ENCODE measurements around the gene TMEM198. TPM values are rescaled to one million over a fixed set of nuclear protein-coding genes. Genes with fewer than 3 reads are reported as not detected.

TMEM198 gene
- total RNA-seq, 1 donor = 1.1 TPM

GRCh38 chr2:219581346-219581745, 37.5 kb downstream of the TMEM198 start:
- Histone ChIP-seq H4K20me1 (ENCODE audit: insufficient read depth, low read length) (no peaks in the 10 kb centered on the region), H3K4me1 (ENCODE audit: insufficient read depth, low read length) (no peaks in the 10 kb centered on the region), H3K36me3 (ENCODE audit: insufficient read depth, low read length) (no peaks in the 10 kb centered on the region), H3K27me3 (ENCODE audit: insufficient read depth, low read length) (peaks cover 38% of the 10 kb centered on the region), H3K79me2 (ENCODE audit: insufficient read depth, low read length) (no peaks in the 10 kb centered on the region), H2AFZ (ENCODE audit: low read length) (no peak overlapping the region), H3K27ac (ENCODE audit: low read depth, low read length) (no peak overlapping the region), H3K4me2 (ENCODE audit: insufficient read depth, low read length) (no peak overlapping the region), H3K9me3 (ENCODE audit: low read depth, low read length) (no peaks in the 10 kb centered on the region), H3K4me3 (ENCODE audit: insufficient read depth, low read length) (no peak overlapping the region)
- TF ChIP-seq, protein P1, sequence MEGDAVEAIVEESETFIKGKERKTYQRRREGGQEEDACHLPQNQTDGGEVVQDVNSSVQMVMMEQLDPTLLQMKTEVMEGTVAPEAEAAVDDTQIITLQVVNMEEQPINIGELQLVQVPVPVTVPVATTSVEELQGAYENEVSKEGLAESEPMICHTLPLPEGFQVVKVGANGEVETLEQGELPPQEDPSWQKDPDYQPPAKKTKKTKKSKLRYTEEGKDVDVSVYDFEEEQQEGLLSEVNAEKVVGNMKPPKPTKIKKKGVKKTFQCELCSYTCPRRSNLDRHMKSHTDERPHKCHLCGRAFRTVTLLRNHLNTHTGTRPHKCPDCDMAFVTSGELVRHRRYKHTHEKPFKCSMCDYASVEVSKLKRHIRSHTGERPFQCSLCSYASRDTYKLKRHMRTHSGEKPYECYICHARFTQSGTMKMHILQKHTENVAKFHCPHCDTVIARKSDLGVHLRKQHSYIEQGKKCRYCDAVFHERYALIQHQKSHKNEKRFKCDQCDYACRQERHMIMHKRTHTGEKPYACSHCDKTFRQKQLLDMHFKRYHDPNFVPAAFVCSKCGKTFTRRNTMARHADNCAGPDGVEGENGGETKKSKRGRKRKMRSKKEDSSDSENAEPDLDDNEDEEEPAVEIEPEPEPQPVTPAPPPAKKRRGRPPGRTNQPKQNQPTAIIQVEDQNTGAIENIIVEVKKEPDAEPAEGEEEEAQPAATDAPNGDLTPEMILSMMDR (IDR thresholded peaks at IDR 0.05; ENCODE audit: extremely low read depth, low read depth, low read length) = no peak
- DNase-seq (ENCODE audit: insufficient read length, low spot score, missing footprints) = no peak

GRCh38 chr2:219591091-219591490, 47.3 kb downstream of the TMEM198 start:
- Histone ChIP-seq H3K27me3 (ENCODE audit: insufficient read depth, low read length) (peaks cover 12% of the 10 kb centered on the region), H3K4me3 (ENCODE audit: insufficient read depth, low read length) (no peak overlapping the region)
- TF ChIP-seq, protein P1 (IDR thresholded peaks at IDR 0.05; ENCODE audit: extremely low read depth, low read depth, low read length) = no peak

DNA sequence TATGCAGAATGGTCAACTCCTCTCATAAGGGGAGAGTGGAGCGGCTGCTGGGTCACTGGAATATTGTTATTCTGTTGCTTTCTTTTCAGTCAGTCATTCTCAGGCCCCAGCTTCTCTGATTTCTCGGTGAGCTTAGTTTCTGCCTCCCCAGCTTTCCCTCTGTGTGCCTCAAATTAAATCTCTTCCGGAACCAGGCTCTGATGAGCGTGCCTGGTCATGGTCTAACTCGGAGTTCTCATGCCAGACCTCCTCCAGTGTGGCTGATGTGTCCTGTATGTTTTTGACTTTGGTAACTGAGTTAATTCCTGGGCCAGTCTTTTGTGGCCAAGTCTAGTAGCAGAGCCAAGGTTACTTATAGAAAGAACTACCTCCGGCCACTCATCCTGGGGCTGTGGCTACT, 48.9 kb downstream of the TMEM198 start:
- Histone ChIP-seq H3K9me3 (ENCODE audit: low read depth, low read length) (no peaks in the 10 kb centered on the region), H3K36me3 (ENCODE audit: insufficient read depth, low read length) (no peaks in the 10 kb centered on the region), H2AFZ (ENCODE audit: low read length) (peak overlapping the region; percentile 70), H3K4me2 (ENCODE audit: insufficient read depth, low read length) (no peak overlapping the region), H3K79me2 (ENCODE audit: insufficient read depth, low read length) (no peaks in the 10 kb centered on the region), H4K20me1 (ENCODE audit: insufficient read depth, low read length) (no peaks in the 10 kb centered on the region), H3K4me3 (ENCODE audit: insufficient read depth, low read length) (no peak overlapping the region), H3K4me1 (ENCODE audit: insufficient read depth, low read length) (peaks cover 11% of the 10 kb centered on the region), H3K27me3 (ENCODE audit: insufficient read depth, low read length) (no peaks in the 10 kb centered on the region), H3K27ac (ENCODE audit: low read depth, low read length) (no peak overlapping the region)
- TF ChIP-seq, protein P1 (IDR thresholded peaks at IDR 0.05; ENCODE audit: extremely low read depth, low read depth, low read length) = no peak
- DNase-seq (ENCODE audit: insufficient read length, low spot score, missing footprints) = no peak

More at GRCh38 chr2:219591091-219591490, 47.3 kb downstream of the TMEM198 start:
- Histone ChIP-seq H3K36me3 (ENCODE audit: insufficient read depth, low read length) (no peaks in the 10 kb centered on the region), H3K9me3 (ENCODE audit: low read depth, low read length) (no peaks in the 10 kb centered on the region), H3K79me2 (ENCODE audit: insufficient read depth, low read length) (no peaks in the 10 kb centered on the region), H2AFZ (ENCODE audit: low read length) (no peak overlapping the region), H3K4me1 (ENCODE audit: insufficient read depth, low read length) (no peaks in the 10 kb centered on the region), H3K4me2 (ENCODE audit: insufficient read depth, low read length) (no peak overlapping the region), H4K20me1 (ENCODE audit: insufficient read depth, low read length) (no peaks in the 10 kb centered on the region), H3K27ac (ENCODE audit: low read depth, low read length) (no peak overlapping the region)
- no peak for DNase-seq (ENCODE audit: insufficient read length, low spot score, missing footprints)

DNA sequence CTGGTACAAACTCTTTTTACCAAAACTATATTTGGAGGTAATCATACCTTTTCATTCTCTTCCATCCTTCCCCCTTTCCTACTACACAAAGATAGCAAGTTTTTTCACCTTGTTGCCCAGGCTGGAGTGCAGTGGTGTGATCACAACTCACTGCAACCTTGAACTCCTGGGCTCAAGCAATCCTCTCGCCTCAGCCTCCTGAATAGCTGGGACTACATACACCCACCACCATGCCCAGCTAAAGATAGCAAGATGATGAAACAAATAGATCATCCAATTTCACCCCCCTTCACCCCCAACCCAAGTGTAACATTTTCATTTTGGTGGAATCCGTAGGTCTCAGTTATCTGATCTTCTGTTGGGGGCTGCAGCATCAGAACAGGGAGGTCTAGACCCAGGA, 49.3 kb downstream of the TMEM198 start:
- H3K4me3 ChIP-seq (ENCODE audit: insufficient read depth, low read length) = no peak overlapping the region
- no peak overlapping the region for H3K4me2 ChIP-seq (ENCODE audit: insufficient read depth, low read length)
- no peaks in the 10 kb centered on the region for H4K20me1 ChIP-seq (ENCODE audit: insufficient read depth, low read length)
- H3K9me3 ChIP-seq (ENCODE audit: low read depth, low read length) = no peaks in the 10 kb centered on the region
- H3K27ac ChIP-seq (ENCODE audit: low read depth, low read length) = no peak overlapping the region
- no peak for DNase-seq (ENCODE audit: insufficient read length, low spot score, missing footprints)
- H2AFZ ChIP-seq (ENCODE audit: low read length) = no peak overlapping the region
- peaks cover under 1% of the 10 kb centered on the region for H3K79me2 ChIP-seq (ENCODE audit: insufficient read depth, low read length)
- TF ChIP-seq, protein P1 (IDR thresholded peaks at IDR 0.05; ENCODE audit: extremely low read depth, low read depth, low read length) = no peak
- peaks cover 11% of the 10 kb centered on the region for H3K4me1 ChIP-seq (ENCODE audit: insufficient read depth, low read length)
- H3K36me3 ChIP-seq (ENCODE audit: insufficient read depth, low read length) = no peaks in the 10 kb centered on the region
- no peaks in the 10 kb centered on the region for H3K27me3 ChIP-seq (ENCODE audit: insufficient read depth, low read length)
